HG03196 (cell line): ENCODE measurements around the gene FNDC3B.
A peak's percentile ranks its signal among the peaks of the same experiment; 100 is the strongest.

Experiments
- ATAC-seq: cut with Tn5 transposase; IDR thresholded peaks from one replicate; pipeline ENCODE4 v1.9.1; 2021; ENCODE audit not compliant: unreplicated experiment

Gene FNDC3B

GRCh38 chr3:172163320-172163719, 123.9 kb downstream of the FNDC3B start:
- no peak for ATAC-seq

DNA sequence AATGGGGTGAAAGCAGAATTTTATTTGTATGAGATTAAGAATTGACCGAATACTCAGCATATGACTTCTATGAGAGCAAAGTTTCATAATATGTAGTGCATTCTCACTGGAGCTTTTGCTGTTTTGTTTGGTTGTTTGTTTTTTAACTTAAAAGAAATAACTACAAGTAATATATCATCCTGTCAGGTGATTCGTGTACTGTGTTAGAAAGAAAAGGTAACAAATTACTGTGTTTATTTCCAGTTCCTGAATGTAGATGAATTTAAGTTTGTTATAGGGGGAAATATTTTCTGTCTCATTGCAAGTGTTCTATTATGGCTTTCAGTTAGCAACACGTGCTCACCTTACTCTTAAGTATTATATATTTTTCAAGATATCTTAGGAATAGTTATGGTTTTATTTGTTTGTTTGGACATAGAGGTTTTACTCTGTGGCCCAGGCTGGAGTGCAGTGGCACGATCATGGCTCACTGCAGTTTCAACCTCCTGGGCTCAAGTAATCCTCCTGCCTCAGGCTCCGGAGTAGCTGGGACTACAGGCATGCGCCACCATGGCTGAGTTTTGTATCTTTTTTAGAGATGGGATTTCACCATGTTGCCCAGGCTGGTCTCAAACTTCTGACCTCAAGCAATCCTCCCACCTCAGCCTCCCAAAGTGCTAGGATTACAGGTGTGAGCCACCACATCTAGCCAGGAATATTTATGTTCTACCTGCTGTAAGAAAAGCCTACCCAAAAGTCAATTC, 125.4 kb downstream of the FNDC3B start:
- ATAC-seq: no peak

GRCh38 chr3:172166261-172166660, 126.9 kb downstream of the FNDC3B start:
- ATAC-seq: no peak

- no peak for ATAC-seq
Measured at GRCh38 chr3:172166890-172167289, 127.5 kb downstream of the FNDC3B start.

- ATAC-seq: no peak
Measured at GRCh38 chr3:172167892-172168648, 128.7 kb downstream of the FNDC3B start.

DNA sequence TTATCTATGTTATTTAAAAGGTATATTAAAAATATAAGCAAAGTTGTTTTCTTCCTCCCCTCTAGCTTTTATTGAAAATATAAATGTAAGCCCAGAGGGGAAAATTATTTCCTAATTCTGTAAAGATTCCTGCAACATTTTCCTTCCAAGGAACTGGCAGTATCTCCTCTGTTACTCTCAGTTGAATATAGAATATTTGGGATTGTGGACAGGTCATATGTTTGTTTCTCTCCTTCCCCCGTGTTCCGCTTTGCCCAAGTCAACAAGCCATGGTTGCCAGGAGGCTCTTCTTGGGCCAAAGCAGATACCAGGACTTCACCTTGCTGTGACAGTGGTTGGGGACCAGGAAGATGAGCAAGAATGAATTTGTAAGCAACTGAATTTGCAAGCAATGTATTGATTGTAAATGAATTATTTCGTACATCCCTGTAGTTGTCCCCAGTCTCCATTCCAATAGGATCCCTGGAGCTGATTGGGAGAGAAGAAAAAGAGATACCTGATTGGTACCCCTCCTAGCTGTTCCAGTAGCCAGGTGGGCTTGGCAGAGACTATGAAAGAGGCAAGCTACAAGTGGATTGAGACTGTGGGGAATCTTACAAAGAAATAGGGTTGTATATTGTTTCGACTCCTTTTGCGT, 130.8 kb downstream of the FNDC3B start:
- ATAC-seq: no peak

DNA sequence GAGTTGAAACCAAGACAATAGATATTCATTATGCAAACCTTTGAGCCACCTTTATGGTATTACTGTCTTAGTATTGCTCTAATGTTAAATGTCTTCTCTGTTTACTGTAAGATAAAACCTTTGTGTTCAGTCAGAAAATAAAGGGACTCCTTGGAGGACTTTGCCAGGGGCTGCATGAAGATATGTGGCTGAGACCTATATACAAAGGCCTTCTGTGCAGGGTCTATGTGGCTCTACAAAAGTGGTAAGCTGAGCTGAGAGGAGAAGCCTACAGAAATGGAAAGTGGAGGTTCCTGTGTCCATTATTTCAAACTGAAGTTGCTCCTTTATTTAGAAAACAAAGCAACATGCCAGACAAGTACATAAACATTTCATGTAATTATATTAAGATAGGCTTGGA, 131.5 kb downstream of the FNDC3B start:
- no peak for ATAC-seq

- ATAC-seq: no peak
Measured at GRCh38 chr3:172171396-172172075, 132.2 kb downstream of the FNDC3B start.

DNA sequence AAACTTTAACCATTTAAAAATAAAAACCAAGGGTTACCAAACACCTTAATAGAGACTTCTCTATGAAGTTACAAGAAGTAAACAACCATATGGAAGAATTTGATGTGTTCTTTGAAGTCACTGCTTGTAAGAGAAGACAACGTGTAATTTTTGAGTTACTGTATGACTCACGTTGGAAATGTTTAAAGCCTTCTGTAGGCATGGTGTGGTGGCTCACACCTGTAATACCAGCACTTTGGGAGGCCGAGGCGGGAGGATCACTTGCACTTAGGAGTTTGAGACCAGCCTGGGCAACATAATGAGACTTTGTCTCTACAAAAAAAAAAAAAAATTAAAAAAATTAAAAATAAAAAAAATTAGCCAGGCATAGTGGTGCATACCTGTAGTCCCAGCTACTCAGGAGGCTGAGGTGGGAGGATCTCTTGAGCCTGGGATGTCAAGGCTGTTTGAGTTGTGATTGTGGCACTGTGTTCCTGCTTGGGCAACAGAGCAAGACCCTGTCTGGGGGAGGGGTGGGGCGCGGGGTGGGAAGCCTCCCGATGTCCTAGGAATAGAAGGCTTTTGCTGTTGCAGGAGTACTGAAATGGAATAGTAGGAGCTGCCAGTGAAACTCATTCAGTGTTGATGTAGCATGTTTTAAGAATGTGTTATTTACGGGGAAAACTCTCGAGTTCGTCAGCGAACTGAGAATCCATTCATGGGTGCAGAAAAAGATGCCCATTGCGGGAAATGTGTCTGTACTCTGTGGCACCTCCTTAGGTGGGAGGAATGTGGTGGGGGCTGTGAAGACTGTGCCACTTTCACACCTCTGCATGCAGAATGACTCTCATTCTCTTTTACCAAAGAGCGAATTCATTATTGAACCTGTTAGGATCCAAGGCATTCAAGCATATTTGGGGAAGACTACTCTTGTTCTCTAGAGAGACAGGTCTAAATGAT, 134.2 kb downstream of the FNDC3B start:
- no peak for ATAC-seq

- ATAC-seq: no peak
Measured at GRCh38 chr3:172174513-172175253, 135.3 kb downstream of the FNDC3B start.

DNA sequence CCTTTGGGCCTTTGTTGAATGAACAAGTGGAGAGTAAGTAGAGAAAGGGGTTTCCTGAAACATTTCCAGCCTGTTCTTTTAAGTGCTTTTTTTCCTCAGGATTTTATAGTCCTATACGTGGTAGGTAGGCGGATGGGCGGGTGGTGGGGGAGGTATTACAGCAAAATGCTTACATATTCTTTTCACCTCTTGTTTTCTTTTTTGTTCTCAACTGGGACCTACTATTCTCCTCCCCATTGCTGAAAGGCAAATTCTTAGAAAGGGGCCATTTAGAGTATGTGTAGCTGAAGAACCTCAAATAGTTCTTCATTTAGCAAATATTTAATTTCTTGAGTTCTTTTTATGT, 135.8 kb downstream of the FNDC3B start:
- no peak for ATAC-seq

- ATAC-seq: no peak
Measured at GRCh38 chr3:172176061-172176770, 136.8 kb downstream of the FNDC3B start.

- no peak for ATAC-seq
Measured at GRCh38 chr3:172177046-172177445, 137.7 kb downstream of the FNDC3B start.

DNA sequence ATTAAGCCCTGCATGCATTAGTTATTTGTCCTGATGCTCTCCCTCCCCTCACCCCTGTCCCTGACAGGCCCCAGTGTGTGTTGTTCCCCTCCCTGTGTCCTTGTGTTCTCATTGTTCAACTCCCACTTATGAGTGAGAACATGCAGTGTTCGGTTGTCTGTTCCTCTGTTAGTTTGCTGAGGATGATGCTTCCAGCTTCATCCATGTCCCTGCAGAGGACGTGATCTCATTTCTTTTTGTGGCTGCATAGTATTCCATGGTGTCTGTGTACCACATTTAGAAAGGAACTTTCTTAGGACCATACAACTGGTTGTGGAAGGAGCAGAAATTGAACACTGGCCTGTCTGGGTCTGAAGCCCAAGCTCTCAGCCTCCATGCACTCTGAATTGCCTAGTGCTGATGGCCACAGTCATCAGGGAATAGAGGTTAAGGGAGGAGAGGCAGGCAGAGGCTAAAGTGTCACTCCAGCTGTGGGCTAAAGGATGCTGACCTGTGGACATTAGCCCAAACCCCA, 138.5 kb downstream of the FNDC3B start:
- ATAC-seq: no peak

DNA sequence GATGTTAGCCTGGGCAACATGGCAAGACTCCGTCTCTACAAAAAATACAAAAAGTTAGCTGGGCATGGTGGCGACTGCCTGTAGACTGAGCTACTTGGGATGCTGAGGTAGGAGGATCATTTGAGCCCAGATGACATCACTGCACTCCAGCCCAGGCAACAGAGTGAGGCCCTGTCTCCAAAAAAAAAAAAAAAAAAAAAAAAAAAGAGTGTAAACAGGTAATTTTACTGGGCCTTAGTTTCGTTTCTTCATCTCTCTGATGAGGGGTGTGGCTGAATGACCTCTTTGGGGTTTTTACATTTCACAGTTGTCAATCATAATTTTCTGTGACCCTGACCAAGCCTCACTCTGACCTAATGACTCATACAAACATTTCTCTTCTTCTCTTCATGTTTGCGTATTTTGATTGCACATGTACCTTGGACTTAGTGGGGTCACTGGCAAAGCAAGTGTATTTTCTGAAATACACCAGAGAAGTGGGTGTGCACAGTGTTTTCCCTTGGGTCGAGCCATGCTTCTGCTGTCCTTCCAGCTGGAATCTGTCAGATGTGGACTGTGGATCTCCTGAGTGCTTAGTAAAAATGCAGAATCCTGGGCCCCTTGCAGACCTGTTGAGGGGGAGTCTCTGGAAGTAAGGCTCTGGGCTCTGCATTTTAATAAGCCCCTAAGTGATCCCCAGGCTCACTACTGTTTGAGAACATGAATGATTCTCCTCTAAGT, 140.5 kb downstream of the FNDC3B start:
- ATAC-seq: no peak

DNA sequence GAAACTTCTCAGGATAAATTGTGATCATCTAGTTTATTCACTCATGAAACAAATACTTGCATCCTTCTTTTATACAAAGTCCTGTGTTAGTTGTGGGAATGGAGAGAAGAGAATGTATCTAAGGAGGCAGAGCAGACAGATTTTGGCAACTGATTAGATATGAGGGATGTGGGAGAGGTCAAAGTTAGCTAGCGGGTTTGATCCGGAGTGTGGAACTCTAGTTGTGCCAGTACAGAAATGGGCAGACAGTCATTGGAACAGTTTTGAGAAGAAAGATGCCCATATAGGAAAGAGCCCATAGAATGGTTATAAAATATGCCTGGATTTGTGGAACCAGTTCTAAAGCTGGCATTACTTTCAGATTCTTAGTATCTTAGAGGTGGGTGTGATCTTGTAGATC, 141.1 kb downstream of the FNDC3B start:
- ATAC-seq: no peak

GRCh38 chr3:172181932-172182586, 142.7 kb downstream of the FNDC3B start:
- peak; percentile 63 for ATAC-seq

GRCh38 chr3:172182797-172183196, 143.4 kb downstream of the FNDC3B start:
- no peak for ATAC-seq
